GM12878 (cell line): Measurements from ENCODE around the gene CD96. TPM values are rescaled to one million over a fixed set of nuclear protein-coding genes. Genes with fewer than 3 reads are reported as not detected.

ENCODE experiments used
- ATAC-seq: fragments of 200-7000 bp; cut with Tn5 transposase; 3 replicates; pipeline ENCODE4 v1.9.1; 2020; ENCODE audit warnings: mild to moderate bottlenecking, moderate library complexity
- BruUV-seq: library from RNA; stranded (reverse); fragments of 400-500 nt; replicated peaks from 2 replicates; lab custom pipeline; 2021; lab: Mats Ljungman, UMichigan
- CTCF ChIA-PET: fragments of 300-600 bp; sonication (Branson Sonifier 250); formaldehyde crosslinking; extraction: SDS; loops from one replicate; lab custom pipeline; 2021; ENCODE audit warnings: inconsistent platforms; lab: Yijun Ruan, JAX
- POLR2A ChIA-PET: fragments of 350-600 bp; formaldehyde crosslinking; extraction: SDS; loops from one replicate; lab custom pipeline; 2021; ENCODE audit warnings: inconsistent platforms; lab: Charles Lee
- RAD21 ChIA-PET: fragments of 300-600 bp; sonication (Branson Sonifier 250); formaldehyde crosslinking; loops from one replicate; lab custom pipeline; 2023; ENCODE audit warnings: antibody characterized with exemption; ENCODE audit not compliant: unreplicated experiment; lab: Charles Lee
- SMC1A ChIA-PET: fragments of 300-600 bp; sonication (Branson Sonifier 250); formaldehyde crosslinking; loops from one replicate; lab custom pipeline; 2023; ENCODE audit not compliant: unreplicated experiment, uncharacterized antibody; lab: Charles Lee
- DNase-seq: peaks from one replicate; pipeline ENCODE4 v3.0.0-alpha.2; 2011; ENCODE audit warnings: low read depth, low spot score
- FAIRE-seq: peaks from 3 replicates; lab custom pipeline; 2011; peaks lifted over from hg19 to GRCh38; lab: Jason Lieb, UNC
- H2AFZ ChIP-seq: 2 replicates; pipeline ENCODE4 v1.6.0; 2011; ENCODE audit warnings: low read depth, low read length, control low read depth; ENCODE audit not compliant: control insufficient read depth
- H3K27ac ChIP-seq: 2 replicates; pipeline ENCODE4 v1.5.1; 2011; ENCODE audit warnings: control low read depth; ENCODE audit not compliant: control insufficient read depth, insufficient read depth
- H3K27me3 ChIP-seq, 2 experiments: replicated peaks in 1 of 2; 2 replicates each; pipeline versions ENCODE4 v1.6.0 to v1.6.1; 2011; ENCODE audit warnings: low read length in 1 of 2; ENCODE audit not compliant: control insufficient read depth in 2 of 2, insufficient read depth in 2 of 2
- H3K36me3 ChIP-seq, 2 experiments: 2 replicates each; pipeline ENCODE4 v1.5.1; 2011; ENCODE audit warnings: low read length in 1 of 2; ENCODE audit not compliant: control insufficient read depth in 2 of 2, insufficient read depth in 2 of 2
- H3K4me1 ChIP-seq: 2 replicates; pipeline ENCODE4 v1.6.1; 2011; ENCODE audit warnings: mild to moderate bottlenecking, low read length, moderate library complexity, mixed read lengths; ENCODE audit not compliant: control insufficient read depth, insufficient read depth
- H3K4me2 ChIP-seq: 2 replicates; pipeline ENCODE4 v1.6.0; 2011; ENCODE audit warnings: control low read depth; ENCODE audit not compliant: control insufficient read depth, insufficient read depth
- H3K4me3 ChIP-seq: fragments of 200-600 bp; sonication (generic); 2 replicates; pipeline ENCODE4 v1.5.1; 2016
- H3K79me2 ChIP-seq: 2 replicates; pipeline ENCODE4 v1.6.0; 2011; ENCODE audit warnings: low read length; ENCODE audit not compliant: control insufficient read depth, insufficient read depth
- H3K9ac ChIP-seq: 2 replicates; pipeline ENCODE4 v1.8.0; 2011; ENCODE audit warnings: low read length, control low read depth, mixed read lengths; ENCODE audit not compliant: control insufficient read depth, insufficient read depth
- H3K9me3 ChIP-seq: replicated peaks from 3 replicates; pipeline ENCODE4 v1.5.1; 2011; ENCODE audit warnings: mild to moderate bottlenecking, low read length; ENCODE audit not compliant: control insufficient read depth, insufficient read depth
- H4K20me1 ChIP-seq: 2 replicates; pipeline ENCODE4 v1.6.0; 2011; ENCODE audit not compliant: control insufficient read depth, insufficient read depth
- DPF2 ChIP-seq: fragments of 450-650 bp; IDR thresholded peaks from 2 replicates; pipeline ENCODE4 v1.6.1; 2017; ENCODE audit warnings: mild to moderate bottlenecking
- EZH2 ChIP-seq: IDR thresholded peaks from 2 replicates; pipeline ENCODE4 v1.6.1; 2012; ENCODE audit warnings: low read depth, mild to moderate bottlenecking, control low read depth, inconsistent platforms, low read length, borderline replicate concordance; ENCODE audit not compliant: control insufficient read depth
- HDAC2 ChIP-seq: fragments of 200-600 bp; sonication (generic); IDR thresholded peaks from 2 replicates; pipeline ENCODE4 v1.6.1; 2017
- KLF5 ChIP-seq: fragments of 450-650 bp; IDR thresholded peaks from 2 replicates; pipeline ENCODE4 v1.6.1; 2014; ENCODE audit warnings: mild to moderate bottlenecking; ENCODE audit not compliant: partially characterized antibody
- MTA2 ChIP-seq: fragments of 450-650 bp; IDR thresholded peaks from 2 replicates; pipeline ENCODE4 v1.6.1; 2016; ENCODE audit warnings: low read depth, mild to moderate bottlenecking, moderate library complexity
- MTA3 ChIP-seq: IDR thresholded peaks from 2 replicates; pipeline ENCODE4 v1.6.1; 2012; ENCODE audit warnings: low read length, inconsistent platforms, borderline replicate concordance
- MYB ChIP-seq: fragments of 150-350 bp; IDR thresholded peaks from 2 replicates; pipeline ENCODE4 v1.6.1; 2014; ENCODE audit warnings: mild to moderate bottlenecking, low read depth, low read length, borderline replicate concordance
- NBN ChIP-seq: fragments of 450-650 bp; IDR thresholded peaks from 2 replicates; pipeline ENCODE4 v1.6.1; 2016
- RAD21 ChIP-seq: IDR thresholded peaks from 2 replicates; pipeline ENCODE4 v1.6.1; 2011; ENCODE audit warnings: mild to moderate bottlenecking, low read depth, low read length, moderate library complexity; ENCODE audit not compliant: insufficient read depth
- RFX5 ChIP-seq: IDR thresholded peaks from 2 replicates; pipeline ENCODE4 v1.6.1; 2011; ENCODE audit warnings: low read depth, low read length, improper control_type of control experiment
- SMAD1 ChIP-seq: fragments of 450-650 bp; IDR thresholded peaks from 2 replicates; pipeline ENCODE4 v1.6.1; 2018; ENCODE audit warnings: mild to moderate bottlenecking, low read depth; ENCODE audit not compliant: partially characterized antibody
- YBX1 ChIP-seq: fragments of 450-650 bp; IDR thresholded peaks from 2 replicates; pipeline ENCODE4 v1.6.1; 2016; ENCODE audit warnings: antibody characterized with exemption
- ZZZ3 ChIP-seq: IDR thresholded peaks from 2 replicates; pipeline ENCODE4 v1.6.1; 2011; ENCODE audit warnings: low read depth; ENCODE audit not compliant: control insufficient read depth, insufficient read length
- WGBS: methylation state at CpG from one replicate; pipeline ENCODE4 v1.1.6; 2016; ENCODE audit warnings: low lambda C conversion rate; ENCODE audit not compliant: insufficient replicate concordance, insufficient coverage; ENCODE audit errors: missing lambda C conversion rate; 5-methylcytosine and 5-hydroxymethylcytosine counted together
- in situ Hi-C: fragments of 300-500 bp; cut with MboI; formaldehyde crosslinking; loops from 9 replicates; pipeline ENCODE4 v1.14.3; 2018; ENCODE audit warnings: mixed read lengths
- intact Hi-C: fragments of 100-400 bp; cut with micrococcal nuclease; formaldehyde crosslinking; loops from one replicate; pipeline ENCODE4 v1.14.2; 2022; ENCODE audit not compliant: unreplicated experiment
- polyA plus RNA-seq, 11 experiments: library from polyadenylated mRNA; depleted of rRNA in 4 of 11; unstranded in 6 of 11; stranded (reverse) in 5 of 11; fragments of >200 nt; fragmentation: Nextera tagmentation in 4 of 11; fragmentation: Illumina TruSeq in 1 of 11; extraction: Ambion mirVana in 4 of 11; extraction: Trizol in 1 of 11; gene quantifications; 1 replicate in 1 of 11; 2 replicates in 10 of 11; pipeline versions ENCODE4 v1.2.1 to v1.2.3, GENCODE V29; 2011 to 2016; ENCODE audit warnings: inconsistent platforms in 2 of 11, missing spikeins in 2 of 11, low read depth in 1 of 11
- total RNA-seq, 4 experiments: library from RNA; depleted of rRNA in 3 of 4; stranded (reverse); fragments of >200 nt in 3 of 4; fragmentation: Illumina TruSeq in 1 of 4; extraction: Trizol in 1 of 4; gene quantifications; 2 replicates each; pipeline versions ENCODE4 v1.2.1 to v1.2.3, GENCODE V29; 2013 to 2021
- TF ChIP-seq, protein P1 (sequence below): fragments of 450-650 bp; IDR thresholded peaks from 2 replicates; pipeline ENCODE4 v1.6.1; 2014; ENCODE audit warnings: mild to moderate bottlenecking
- TF ChIP-seq, protein P2 (sequence below): fragments of 450-650 bp; IDR thresholded peaks from 2 replicates; pipeline ENCODE4 v1.6.1; 2017; ENCODE audit warnings: mild to moderate bottlenecking, moderate library complexity

CD96 gene
- total and polyA plus RNA-seq, 10 of the 15 experiments (the other 5 are each of a cell fraction or from before 2014, with no cell fraction given), result 0.13 to 10.1 (median 0.47) TPM

DNA sequence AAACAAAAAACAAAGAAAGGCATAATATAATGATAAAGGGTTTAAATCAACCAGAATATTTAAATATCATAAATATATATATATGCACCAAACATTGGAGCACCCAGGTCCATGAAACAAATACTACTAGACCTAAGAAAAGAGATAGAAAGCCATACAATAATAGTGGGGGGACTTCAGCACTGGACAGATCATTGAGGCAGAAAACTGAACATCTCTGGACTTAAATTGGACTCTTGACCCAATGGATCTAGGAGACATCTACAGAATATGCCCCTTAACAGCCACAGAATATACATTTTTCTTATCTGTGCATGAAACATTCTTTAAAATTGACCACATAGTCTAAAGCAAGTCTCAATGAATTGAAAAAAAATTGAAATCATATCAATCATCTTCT is 48.7 kb upstream of the CD96 start:
- no peaks in the 10 kb centered on the region for H4K20me1 ChIP-seq
- no peak overlapping the region for H3K4me2 ChIP-seq
- no peak overlapping the region for H3K27ac ChIP-seq
- no peak for ATAC-seq
- no peak overlapping the region for H3K4me3 ChIP-seq
- H3K36me3 ChIP-seq, result no peaks in the 10 kb centered on the region
- SMC1A ChIA-PET, result no interaction called here
- no peaks in the 10 kb centered on the region for H3K4me1 ChIP-seq
- no peak overlapping the region for H3K9ac ChIP-seq
- CTCF ChIA-PET, result no interaction called here
- FAIRE-seq, result no peak
- no peaks in the 10 kb centered on the region for H3K79me2 ChIP-seq
- TF ChIP-seq MYB (no peak), EZH2 (no peak), RFX5 (no peak), SMAD1 (no peak), MTA2 (no peak)
- intact Hi-C loops, result no loop called here
- no peaks in the 10 kb centered on the region for H3K27me3 ChIP-seq
- POLR2A ChIA-PET, result no interaction called here
- no peak overlapping the region for H2AFZ ChIP-seq
- H3K9me3 ChIP-seq, result no peaks in the 10 kb centered on the region
- no peak for DNase-seq
- RAD21 ChIA-PET, result no interaction called here
- in situ Hi-C loops, result no loop called here
- no TSS peak for BruUV-seq

DNA sequence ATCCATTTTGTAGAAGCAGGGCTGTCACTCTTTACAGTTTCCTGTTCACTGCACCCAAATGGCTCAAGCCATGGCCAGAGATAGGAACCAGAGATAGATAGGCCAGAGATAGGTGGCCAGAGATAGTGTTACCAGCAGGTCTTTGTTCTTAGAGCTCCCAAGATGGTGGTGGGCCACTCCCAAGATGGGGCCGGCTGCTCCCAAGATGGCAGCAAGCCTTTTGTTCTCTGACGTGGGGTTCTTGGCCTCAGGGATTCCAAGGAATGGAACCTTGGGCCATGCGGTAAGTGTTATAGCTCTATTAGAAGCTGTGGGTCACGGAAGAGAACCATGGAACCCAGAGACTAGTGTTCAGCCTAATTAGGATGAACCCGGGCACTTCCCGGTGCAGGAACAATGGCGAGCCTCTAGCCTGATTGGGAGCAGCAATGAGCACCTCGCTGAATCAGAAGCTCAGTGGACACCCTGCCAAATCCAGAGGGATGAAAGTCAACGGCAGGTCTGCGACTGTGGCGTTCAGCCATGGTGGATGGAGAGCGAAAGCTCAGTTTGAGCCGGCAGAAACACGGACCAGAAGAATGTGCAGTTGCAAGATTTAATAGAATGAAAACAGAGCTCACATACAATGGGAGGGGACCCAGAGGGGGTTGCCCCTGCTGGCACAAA is 45.0 kb upstream of the CD96 start:
- ChIA-PET POLR2A (no interaction called here), SMC1A (no interaction called here), RAD21 (no interaction called here), CTCF (no interaction called here)
- no TSS peak for BruUV-seq
- WGBS, result 56% methylated on average over 14 of the region's 14 CpGs
- H3K4me1 ChIP-seq, result no peaks in the 10 kb centered on the region
- H3K4me2 ChIP-seq, result no peak overlapping the region
- H3K9me3 ChIP-seq, result no peaks in the 10 kb centered on the region
- intact Hi-C loops, result no loop called here
- no peak overlapping the region for H3K27ac ChIP-seq
- H3K9ac ChIP-seq, result no peak overlapping the region
- no peak overlapping the region for H3K4me3 ChIP-seq
- in situ Hi-C loops, result no loop called here
- FAIRE-seq (no peak), DNase-seq (no peak), ATAC-seq (no peak)
- no peaks in the 10 kb centered on the region for H3K27me3 ChIP-seq
- no peaks in the 10 kb centered on the region for H4K20me1 ChIP-seq
- H3K79me2 ChIP-seq, result no peaks in the 10 kb centered on the region
- H2AFZ ChIP-seq, result no peak overlapping the region
- H3K36me3 ChIP-seq, result no peaks in the 10 kb centered on the region
- no peak for TF ChIP-seq RAD21
- TF ChIP-seq, protein P1, sequence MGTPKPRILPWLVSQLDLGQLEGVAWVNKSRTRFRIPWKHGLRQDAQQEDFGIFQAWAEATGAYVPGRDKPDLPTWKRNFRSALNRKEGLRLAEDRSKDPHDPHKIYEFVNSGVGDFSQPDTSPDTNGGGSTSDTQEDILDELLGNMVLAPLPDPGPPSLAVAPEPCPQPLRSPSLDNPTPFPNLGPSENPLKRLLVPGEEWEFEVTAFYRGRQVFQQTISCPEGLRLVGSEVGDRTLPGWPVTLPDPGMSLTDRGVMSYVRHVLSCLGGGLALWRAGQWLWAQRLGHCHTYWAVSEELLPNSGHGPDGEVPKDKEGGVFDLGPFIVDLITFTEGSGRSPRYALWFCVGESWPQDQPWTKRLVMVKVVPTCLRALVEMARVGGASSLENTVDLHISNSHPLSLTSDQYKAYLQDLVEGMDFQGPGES, result no peak
- TF ChIP-seq HDAC2, result no peak
- TF ChIP-seq ZZZ3, result no peak
- TF ChIP-seq NBN, result no peak
- TF ChIP-seq YBX1, result no peak
- no peak for TF ChIP-seq DPF2
- TF ChIP-seq KLF5, result no peak
- TF ChIP-seq, protein P2, sequence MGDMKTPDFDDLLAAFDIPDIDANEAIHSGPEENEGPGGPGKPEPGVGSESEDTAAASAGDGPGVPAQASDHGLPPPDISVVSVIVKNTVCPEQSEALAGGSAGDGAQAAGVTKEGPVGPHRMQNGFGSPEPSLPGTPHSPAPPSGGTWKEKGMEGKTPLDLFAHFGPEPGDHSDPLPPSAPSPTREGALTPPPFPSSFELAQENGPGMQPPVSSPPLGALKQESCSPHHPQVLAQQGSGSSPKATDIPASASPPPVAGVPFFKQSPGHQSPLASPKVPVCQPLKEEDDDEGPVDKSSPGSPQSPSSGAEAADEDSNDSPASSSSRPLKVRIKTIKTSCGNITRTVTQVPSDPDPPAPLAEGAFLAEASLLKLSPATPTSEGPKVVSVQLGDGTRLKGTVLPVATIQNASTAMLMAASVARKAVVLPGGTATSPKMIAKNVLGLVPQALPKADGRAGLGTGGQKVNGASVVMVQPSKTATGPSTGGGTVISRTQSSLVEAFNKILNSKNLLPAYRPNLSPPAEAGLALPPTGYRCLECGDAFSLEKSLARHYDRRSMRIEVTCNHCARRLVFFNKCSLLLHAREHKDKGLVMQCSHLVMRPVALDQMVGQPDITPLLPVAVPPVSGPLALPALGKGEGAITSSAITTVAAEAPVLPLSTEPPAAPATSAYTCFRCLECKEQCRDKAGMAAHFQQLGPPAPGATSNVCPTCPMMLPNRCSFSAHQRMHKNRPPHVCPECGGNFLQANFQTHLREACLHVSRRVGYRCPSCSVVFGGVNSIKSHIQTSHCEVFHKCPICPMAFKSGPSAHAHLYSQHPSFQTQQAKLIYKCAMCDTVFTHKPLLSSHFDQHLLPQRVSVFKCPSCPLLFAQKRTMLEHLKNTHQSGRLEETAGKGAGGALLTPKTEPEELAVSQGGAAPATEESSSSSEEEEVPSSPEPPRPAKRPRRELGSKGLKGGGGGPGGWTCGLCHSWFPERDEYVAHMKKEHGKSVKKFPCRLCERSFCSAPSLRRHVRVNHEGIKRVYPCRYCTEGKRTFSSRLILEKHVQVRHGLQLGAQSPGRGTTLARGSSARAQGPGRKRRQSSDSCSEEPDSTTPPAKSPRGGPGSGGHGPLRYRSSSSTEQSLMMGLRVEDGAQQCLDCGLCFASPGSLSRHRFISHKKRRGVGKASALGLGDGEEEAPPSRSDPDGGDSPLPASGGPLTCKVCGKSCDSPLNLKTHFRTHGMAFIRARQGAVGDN, result no peak
- no peak for TF ChIP-seq MTA3
